ENCODE data around the gene WDR11. TPM values are rescaled to one million over a fixed set of nuclear protein-coding genes. Genes with fewer than 3 reads are reported as not detected.

WDR11 gene
- total and polyA plus RNA-seq, 9 of the 15 experiments (the other 6 are each of a cell fraction or from before 2014, with no cell fraction given) = 12.4 to 50.7 (median 23.6) TPM

GRCh38 chr10:120850911-120851865 is at the start of gene WDR11 (continued):
- TF ChIP-seq ZNF639 (CRISPR knock-in tag; conservative IDR thresholded peaks at IDR 0.05 in 1 of 2, IDR thresholded peaks at IDR 0.05 in 1 of 2) = peak in 1 of 2 experiments; percentile 83; a peak in 2 of 4 replicates
- no peak; a peak in 2 of 4 replicates for TF ChIP-seq TEAD1 (CRISPR knock-in tag; IDR thresholded peaks at IDR 0.05)

GRCh38 chr10:120802935-120803334 is 48.2 kb upstream of the WDR11 start:
- WGBS (ENCODE audit: insufficient coverage, low coverage, missing lambda C conversion rate) = 0% methylated on average over 3 of the region's 3 CpGs
- in situ Hi-C loops (cut with MboI) = no loop called here
- CTCF ChIA-PET (ENCODE audit: low intra/inter-chr PET ratio) = no interaction called here

More at GRCh38 chr10:120802935-120803334, 48.2 kb upstream of the WDR11 start:
- DNase-seq (ENCODE audit: extremely low read depth in 1 of 4, low spot score in 3 of 4) = no peak
- no peak for ATAC-seq
- no peak overlapping the region for H3K27ac ChIP-seq (ENCODE audit: extremely low read depth, low read depth, low read length)
- H3K9me1 ChIP-seq (ENCODE audit: control insufficient read depth, insufficient read depth, low read length) = no peaks in the 10 kb centered on the region
- H4K20me1 ChIP-seq (replicated peaks; ENCODE audit: control insufficient read depth, insufficient read depth, low read length) = no peaks in the 10 kb centered on the region
- no peaks in the 10 kb centered on the region for H3K36me3 ChIP-seq (ENCODE audit: control insufficient read depth, insufficient read depth, low read length)
- no peaks in the 10 kb centered on the region for H3K27me3 ChIP-seq (ENCODE audit: control insufficient read depth in 2 of 2, insufficient read depth in 2 of 2, low read length in 2 of 2)
- no peak overlapping the region for H3K9ac ChIP-seq (ENCODE audit: insufficient read depth in 1 of 2, low read depth in 2 of 2, low read length in 2 of 2)
- BruUV-seq (replicated peaks) = no TSS peak
- TF ChIP-seq TARDBP (IDR thresholded peaks at IDR 0.05) (no peak), ZBTB1 (CRISPR knock-in tag; IDR thresholded peaks at IDR 0.05; ENCODE audit: borderline replicate concordance, low read depth) (no peak), REST (IDR thresholded peaks at IDR 0.05; ENCODE audit: borderline replicate concordance) (no peak), REST (CRISPR knock-in tag; IDR thresholded peaks at IDR 0.05; ENCODE audit: low read depth) (no peak), RAD21 (CRISPR knock-in tag; conservative IDR thresholded peaks at IDR 0.05 in 1 of 2, IDR thresholded peaks at IDR 0.05 in 1 of 2) (no peak), PPARD (CRISPR knock-in tag; IDR thresholded peaks at IDR 0.05) (no peak), FOS (IDR thresholded peaks at IDR 0.05; ENCODE audit: extremely low read depth, insufficient read length) (no peak), BCL6 (CRISPR knock-in tag; IDR thresholded peaks at IDR 0.05) (no peak)
- H3K4me1 ChIP-seq (replicated peaks in 1 of 2; ENCODE audit: control insufficient read depth in 2 of 2, insufficient read depth in 2 of 2, low read length in 2 of 2) = no peaks in the 10 kb centered on the region
- H3K9me3 ChIP-seq (replicated peaks; ENCODE audit: control insufficient read depth, insufficient read depth, low read depth, low read length) = no peaks in the 10 kb centered on the region
- no peak for FAIRE-seq
- intact Hi-C loops (cut with micrococcal nuclease) = no loop called here
- no peaks in the 10 kb centered on the region for H3K79me2 ChIP-seq (ENCODE audit: control insufficient read depth, insufficient read depth, low read length)
- no peak overlapping the region for H3K4me3 ChIP-seq
- POLR2A ChIA-PET = no interaction called here
- no peak overlapping the region for H2AFZ ChIP-seq (ENCODE audit: low read depth, low read length)
- H3K4me2 ChIP-seq (ENCODE audit: insufficient read depth, low read length) = no peak overlapping the region

All from K562 (cell line).